Keratinocyte (primary cell): ENCODE data around the gene RNU6-8.

ENCODE experiments used
- CTCF ChIP-seq, 3 experiments: IDR thresholded peaks in 1 of 3; conservative IDR thresholded peaks in 1 of 3; optimal IDR thresholded peaks in 1 of 3; 2 replicates in 2 of 3; 3 replicates in 1 of 3; pipeline versions ENCODE3 to v1.5.1; 2011; ENCODE audit warnings: low read length in 3 of 3, mild to moderate bottlenecking in 3 of 3, moderate library complexity in 2 of 3, control low read depth in 1 of 3, inconsistent platforms in 1 of 3; ENCODE audit not compliant: insufficient read depth in 2 of 3; ENCODE audit errors: extremely low read depth in 1 of 3
- EZH2 ChIP-seq: IDR thresholded peaks from one replicate; pipeline ENCODE4 v1.6.1; 2012; ENCODE audit warnings: inconsistent platforms, mild to moderate bottlenecking, low read length, moderate library complexity

DNA sequence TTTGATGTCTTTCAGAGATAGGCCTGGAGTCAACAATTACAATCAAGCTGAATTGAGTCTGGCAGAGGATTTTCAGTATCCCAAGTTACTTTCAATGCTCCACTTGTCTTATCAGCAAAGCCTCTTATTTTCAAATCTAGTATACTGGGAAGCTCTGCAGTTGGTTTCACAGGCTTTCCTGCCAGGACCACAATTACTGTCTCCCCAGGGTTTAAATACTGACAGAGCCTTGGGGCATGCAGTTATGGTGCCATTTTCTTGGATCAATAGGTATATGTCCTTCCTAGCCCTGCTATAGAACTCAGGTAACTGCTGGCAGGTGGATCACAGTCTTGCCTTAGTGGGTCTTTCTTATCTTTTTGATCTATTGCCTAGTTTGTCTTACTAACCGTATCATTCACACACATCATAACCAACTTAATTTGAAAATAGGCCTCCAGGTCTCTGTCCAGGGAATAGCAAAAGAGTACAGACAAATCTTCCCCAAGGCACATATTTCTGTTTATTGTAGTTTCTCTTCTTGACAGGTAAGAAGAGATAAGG is 22.4 kb upstream of the RNU6-8 start:
- no peak for TF ChIP-seq CTCF (optimal IDR thresholded peaks at IDR 0.05 in 1 of 3, IDR thresholded peaks at IDR 0.05 in 1 of 3, conservative IDR thresholded peaks at IDR 0.05 in 1 of 3; ENCODE audit: extremely low read depth in 1 of 3, insufficient read depth in 2 of 3, low read length in 3 of 3)
- TF ChIP-seq EZH2, result no peak
